ENCODE data around the gene KSR2.

The KSR2 gene

GRCh38 chr12:117567644-117568216 lies 401.1 kb downstream of the KSR2 start:
- no peak for DNase-seq

GRCh38 chr12:117564881-117565280 lies 403.9 kb downstream of the KSR2 start:
- no peak for DNase-seq

- DNase-seq, result no peak
These were observed 405.1 kb downstream of the KSR2 start for GRCh38 chr12:117563706-117564105.

GRCh38 chr12:117563007-117563406 lies 405.8 kb downstream of the KSR2 start:
- DNase-seq, result no peak

GRCh38 chr12:117561990-117562389 lies 406.8 kb downstream of the KSR2 start:
- DNase-seq, result no peak

- no peak for DNase-seq
These were observed 408.8 kb downstream of the KSR2 start for GRCh38 chr12:117559978-117560377.

- no peak for DNase-seq
These were observed 412.9 kb downstream of the KSR2 start for GRCh38 chr12:117555889-117556288.

GRCh38 chr12:117552971-117553370 lies 415.8 kb downstream of the KSR2 start:
- no peak for DNase-seq

GRCh38 chr12:117551665-117552064 lies 417.1 kb downstream of the KSR2 start:
- no peak for DNase-seq

GRCh38 chr12:117547209-117547608 lies 421.6 kb downstream of the KSR2 start:
- DNase-seq, result no peak

GRCh38 chr12:117545216-117545615 lies 423.6 kb downstream of the KSR2 start:
- DNase-seq, result no peak

- no peak for DNase-seq
These were observed 428.8 kb downstream of the KSR2 start for GRCh38 chr12:117540011-117540410.

GRCh38 chr12:117538926-117539325 lies 429.9 kb downstream of the KSR2 start:
- DNase-seq, result no peak

GRCh38 chr12:117538032-117538690 lies 430.6 kb downstream of the KSR2 start:
- DNase-seq, result no peak

- DNase-seq, result no peak
These were observed 435.1 kb downstream of the KSR2 start for GRCh38 chr12:117533687-117534086.

GRCh38 chr12:117530796-117531195 lies 438.0 kb downstream of the KSR2 start:
- no peak for DNase-seq

- no peak for DNase-seq
These were observed 440.3 kb downstream of the KSR2 start for GRCh38 chr12:117528538-117528937.

- no peak for DNase-seq
These were observed 441.3 kb downstream of the KSR2 start for GRCh38 chr12:117527479-117527855.

- DNase-seq, result no peak
These were observed 441.9 kb downstream of the KSR2 start for GRCh38 chr12:117526757-117527478.

- DNase-seq, result no peak
These were observed 443.0 kb downstream of the KSR2 start for GRCh38 chr12:117525766-117526165.

GRCh38 chr12:117524806-117525205 lies 444.0 kb downstream of the KSR2 start:
- DNase-seq, result no peak

GRCh38 chr12:117523971-117524370 lies 444.8 kb downstream of the KSR2 start:
- no peak for DNase-seq

- DNase-seq, result no peak
These were observed 446.2 kb downstream of the KSR2 start for GRCh38 chr12:117522559-117522958.

GRCh38 chr12:117521867-117522266 lies 446.9 kb downstream of the KSR2 start:
- no peak for DNase-seq
